GM19468 (cell line): ENCODE data around the gene PNPLA5.
"Not testable (repeated sequence)": the region's sequence is repeated elsewhere in the genome, so short reads cannot be mapped to it uniquely, and the experiment has no call there.

ENCODE experiments used
- ATAC-seq: cut with Tn5 transposase; IDR thresholded peaks from one replicate; pipeline ENCODE4 v1.9.1; 2021; ENCODE audit warnings: mild to moderate bottlenecking, moderate library complexity, moderate number of reproducible peaks; ENCODE audit not compliant: unreplicated experiment; ENCODE audit errors: extremely low read depth

The PNPLA5 gene

GRCh38 chr22:43903033-43903432, 11.2 kb upstream of the PNPLA5 start:
- ATAC-seq = not testable (repeated sequence)

GRCh38 chr22:43901976-43902643, 10.3 kb upstream of the PNPLA5 start:
- no peak for ATAC-seq

- ATAC-seq = no peak
Measured at GRCh38 chr22:43900206-43900605, 8.4 kb upstream of the PNPLA5 start.

- no peak for ATAC-seq
Measured at GRCh38 chr22:43897751-43898261, 6.0 kb upstream of the PNPLA5 start.

GRCh38 chr22:43895986-43896645, 4.3 kb upstream of the PNPLA5 start:
- ATAC-seq = no peak

- ATAC-seq = no peak
Measured at GRCh38 chr22:43894122-43894521, 2.3 kb upstream of the PNPLA5 start.

GRCh38 chr22:43893266-43893665, 1.5 kb upstream of the PNPLA5 start:
- no peak for ATAC-seq

GRCh38 chr22:43892183-43892894, 526 bp upstream of the PNPLA5 start:
- no peak for ATAC-seq

GRCh38 chr22:43890901-43891331, 897 bp downstream of the PNPLA5 start:
- no peak for ATAC-seq

GRCh38 chr22:43889860-43890253, 2.0 kb downstream of the PNPLA5 start:
- no peak for ATAC-seq

- ATAC-seq = no peak
Measured at GRCh38 chr22:43889201-43889859, 2.5 kb downstream of the PNPLA5 start.

- no peak for ATAC-seq
Measured at GRCh38 chr22:43888740-43889139, 3.1 kb downstream of the PNPLA5 start.

- no peak for ATAC-seq
Measured at GRCh38 chr22:43887391-43887790, 4.4 kb downstream of the PNPLA5 start.

- no peak for ATAC-seq
Measured at GRCh38 chr22:43886231-43886630, 5.6 kb downstream of the PNPLA5 start.

- no peak for ATAC-seq
Measured at GRCh38 chr22:43885786-43886185, 6.0 kb downstream of the PNPLA5 start.

- no peak for ATAC-seq
Measured at GRCh38 chr22:43885319-43885671, 6.5 kb downstream of the PNPLA5 start.

- ATAC-seq = no peak
Measured at GRCh38 chr22:43884600-43885318, 7.1 kb downstream of the PNPLA5 start.

GRCh38 chr22:43883719-43884415, 7.9 kb downstream of the PNPLA5 start:
- no peak for ATAC-seq

GRCh38 chr22:43883012-43883661, 8.7 kb downstream of the PNPLA5 start:
- no peak for ATAC-seq
